Mesothelial cell of epicardium (in vitro differentiated cells): Measurements from ENCODE around the gene OR13C8. TPM values are rescaled to one million over a fixed set of nuclear protein-coding genes. Genes with fewer than 3 reads are reported as not detected.
"Not testable (repeated sequence)": the region's sequence is repeated elsewhere in the genome, so short reads cannot be mapped to it uniquely, and the experiment has no call there.

Experiments
- DNase-seq, 2 experiments: peaks; one replicate each; pipeline ENCODE4 v3.0.0; 2021; ENCODE audit warnings: low spot score in 2 of 2; ENCODE audit not compliant: unreplicated experiment in 2 of 2
- H3K27ac Mint-ChIP-seq: 2 replicates; pipeline ENCODE4 v1.8.0; 2021; ENCODE audit warnings: mixed read lengths
- H3K27me3 Mint-ChIP-seq: 2 replicates; pipeline ENCODE4 v1.8.0; 2021; ENCODE audit warnings: low read depth, mixed read lengths
- H3K36me3 Mint-ChIP-seq: 2 replicates; pipeline ENCODE4 v1.8.0; 2021; ENCODE audit warnings: mixed read lengths
- H3K4me1 Mint-ChIP-seq: 2 replicates; pipeline ENCODE4 v1.8.0; 2021; ENCODE audit warnings: mixed read lengths
- H3K4me3 Mint-ChIP-seq: 2 replicates; pipeline ENCODE4 v1.8.0; 2021; ENCODE audit warnings: mild to moderate bottlenecking, moderate library complexity, mixed read lengths
- H3K9me3 Mint-ChIP-seq: 2 replicates; pipeline ENCODE4 v1.8.0; 2021; ENCODE audit warnings: mixed read lengths
- total RNA-seq: library from RNA; stranded (reverse); gene quantifications from 3 replicates; pipeline ENCODE4 v1.2.1, GENCODE V29; 2021
- TF ChIP-seq, protein P1 (sequence below): fragments of 200-600 bp; sonication (generic); IDR thresholded peaks from one replicate; pipeline ENCODE4 v1.5.0; 2021; ENCODE audit warnings: antibody characterized with exemption; ENCODE audit not compliant: unreplicated experiment

OR13C8 gene, protein sequence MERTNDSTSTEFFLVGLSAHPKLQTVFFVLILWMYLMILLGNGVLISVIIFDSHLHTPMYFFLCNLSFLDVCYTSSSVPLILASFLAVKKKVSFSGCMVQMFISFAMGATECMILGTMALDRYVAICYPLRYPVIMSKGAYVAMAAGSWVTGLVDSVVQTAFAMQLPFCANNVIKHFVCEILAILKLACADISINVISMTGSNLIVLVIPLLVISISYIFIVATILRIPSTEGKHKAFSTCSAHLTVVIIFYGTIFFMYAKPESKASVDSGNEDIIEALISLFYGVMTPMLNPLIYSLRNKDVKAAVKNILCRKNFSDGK
- not detected in 3 replicates for total RNA-seq

GRCh38 chr9:104568868-104569267 lies at the start of gene OR13C8:
Gene OR13C8 (plus strand): TSS chr9:104569168. CDS start chr9:104569168, 0 bp downstream.
- no peaks in the 10 kb centered on the region for H3K27me3 Mint-ChIP-seq
- no peaks in the 10 kb centered on the region for H3K4me1 Mint-ChIP-seq
- no peak within 1 kb of the TSS for H3K27ac Mint-ChIP-seq
- H3K36me3 Mint-ChIP-seq = no peaks in the 10 kb centered on the region
- peaks cover 28% of the 10 kb centered on the region for H3K9me3 Mint-ChIP-seq
- no peak for DNase-seq
- H3K4me3 Mint-ChIP-seq = no peak within 1 kb of the TSS
- TF ChIP-seq, protein P1, sequence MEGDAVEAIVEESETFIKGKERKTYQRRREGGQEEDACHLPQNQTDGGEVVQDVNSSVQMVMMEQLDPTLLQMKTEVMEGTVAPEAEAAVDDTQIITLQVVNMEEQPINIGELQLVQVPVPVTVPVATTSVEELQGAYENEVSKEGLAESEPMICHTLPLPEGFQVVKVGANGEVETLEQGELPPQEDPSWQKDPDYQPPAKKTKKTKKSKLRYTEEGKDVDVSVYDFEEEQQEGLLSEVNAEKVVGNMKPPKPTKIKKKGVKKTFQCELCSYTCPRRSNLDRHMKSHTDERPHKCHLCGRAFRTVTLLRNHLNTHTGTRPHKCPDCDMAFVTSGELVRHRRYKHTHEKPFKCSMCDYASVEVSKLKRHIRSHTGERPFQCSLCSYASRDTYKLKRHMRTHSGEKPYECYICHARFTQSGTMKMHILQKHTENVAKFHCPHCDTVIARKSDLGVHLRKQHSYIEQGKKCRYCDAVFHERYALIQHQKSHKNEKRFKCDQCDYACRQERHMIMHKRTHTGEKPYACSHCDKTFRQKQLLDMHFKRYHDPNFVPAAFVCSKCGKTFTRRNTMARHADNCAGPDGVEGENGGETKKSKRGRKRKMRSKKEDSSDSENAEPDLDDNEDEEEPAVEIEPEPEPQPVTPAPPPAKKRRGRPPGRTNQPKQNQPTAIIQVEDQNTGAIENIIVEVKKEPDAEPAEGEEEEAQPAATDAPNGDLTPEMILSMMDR = no peak

GRCh38 chr9:104520241-104520640 lies 48.7 kb upstream of the OR13C8 start:
- H3K27ac Mint-ChIP-seq, H3K4me3 Mint-ChIP-seq, H3K4me1 Mint-ChIP-seq, DNase-seq, H3K36me3 Mint-ChIP-seq, H3K27me3 Mint-ChIP-seq, H3K9me3 Mint-ChIP-seq: not testable (repeated sequence)

GRCh38 chr9:104527109-104527508 lies 41.9 kb upstream of the OR13C8 start, which contains the start of gene OR13C4:
Gene OR13C4 (minus strand): TSS chr9:104527209. CDS start chr9:104527209, 0 bp downstream.
- no peak for DNase-seq
- Mint-ChIP-seq H3K4me3 (no peak within 1 kb of the TSS), H3K4me1 (no peaks in the 10 kb centered on the region), H3K9me3 (peaks cover 7% of the 10 kb centered on the region), H3K27ac (no peak within 1 kb of the TSS), H3K27me3 (no peaks in the 10 kb centered on the region), H3K36me3 (no peaks in the 10 kb centered on the region)
- TF ChIP-seq, protein P1 = no peak

DNA sequence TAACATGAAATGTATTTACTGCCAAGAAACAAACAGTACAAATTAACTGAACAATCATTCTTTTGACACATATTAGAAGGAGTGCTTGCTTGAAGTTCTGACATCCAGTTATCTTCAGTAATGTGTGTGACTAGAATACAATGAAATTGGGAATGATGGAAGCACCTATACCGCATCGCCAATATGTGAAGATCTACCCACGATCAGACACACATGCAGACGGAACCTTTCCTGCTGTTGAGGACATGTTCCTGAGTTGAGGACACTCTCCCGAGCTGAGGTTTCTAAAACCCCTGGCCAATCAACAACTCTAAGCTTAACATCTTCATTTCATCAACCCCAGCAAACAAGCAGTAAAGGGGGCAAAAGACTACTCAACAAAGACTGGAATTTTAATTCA lies 32.2 kb upstream of the OR13C8 start, which contains the start of gene OR13C3:
TSS of gene OR13C3 (minus strand) at position 101 of the 400 bp plus-strand sequence. CDS start 133 bp downstream, outside the sequence.
- Mint-ChIP-seq H3K9me3 (no peaks in the 10 kb centered on the region), H3K4me3 (no peak within 1 kb of the TSS), H3K4me1 (no peaks in the 10 kb centered on the region), H3K36me3 (no peaks in the 10 kb centered on the region), H3K27me3 (peaks cover 12% of the 10 kb centered on the region), H3K27ac (no peak within 1 kb of the TSS)
- no peak for DNase-seq
- TF ChIP-seq, protein P1 = no peak

DNA sequence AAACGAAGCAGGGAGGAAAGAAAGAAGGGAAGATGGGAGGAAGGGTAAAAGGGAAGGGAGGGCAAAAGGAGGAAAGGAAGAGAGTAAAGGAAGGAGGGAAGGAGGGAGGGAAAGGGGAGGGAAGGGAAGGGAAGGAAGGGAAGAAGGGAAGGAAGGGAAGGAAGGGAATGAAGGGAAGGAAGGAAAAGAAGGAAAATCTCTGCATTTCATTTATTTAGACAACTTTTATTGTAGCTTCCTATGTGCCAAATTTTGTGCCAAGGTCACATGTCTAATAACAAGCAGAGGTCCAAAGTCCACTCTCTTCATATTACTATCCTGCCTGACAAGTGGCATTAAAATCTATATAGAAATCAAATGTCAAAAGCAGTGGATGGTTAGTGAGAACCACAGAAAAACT lies 29.7 kb upstream of the OR13C8 start:
- H3K4me1 Mint-ChIP-seq = no peaks in the 10 kb centered on the region
- no peak overlapping the region for H3K27ac Mint-ChIP-seq
- peaks cover 12% of the 10 kb centered on the region for H3K27me3 Mint-ChIP-seq
- no peaks in the 10 kb centered on the region for H3K36me3 Mint-ChIP-seq
- no peaks in the 10 kb centered on the region for H3K9me3 Mint-ChIP-seq
- DNase-seq = no peak
- TF ChIP-seq, protein P1 = no peak
- H3K4me3 Mint-ChIP-seq = no peak overlapping the region

DNA sequence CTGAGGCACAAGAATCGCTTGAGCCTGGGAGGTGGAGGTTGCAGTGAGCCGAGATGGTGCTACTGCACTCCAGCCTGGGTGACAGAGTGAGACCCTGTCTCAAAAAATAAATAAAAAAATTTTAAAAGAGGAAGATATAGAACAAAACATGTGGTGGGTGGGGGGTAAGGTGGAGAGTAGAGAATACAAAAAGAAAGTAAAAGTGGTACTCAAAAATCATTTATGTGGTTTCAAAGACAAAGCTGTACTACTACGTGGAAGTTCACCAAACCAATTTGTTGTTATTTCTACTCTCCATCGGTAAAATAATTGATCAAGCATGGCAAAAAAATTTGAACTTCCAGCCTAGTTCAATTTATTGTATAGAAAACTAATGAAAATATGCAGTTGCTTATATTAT lies 24.3 kb upstream of the OR13C8 start:
- H3K27ac Mint-ChIP-seq = no peak overlapping the region
- no peaks in the 10 kb centered on the region for H3K4me1 Mint-ChIP-seq
- H3K9me3 Mint-ChIP-seq = no peaks in the 10 kb centered on the region
- no peak overlapping the region for H3K4me3 Mint-ChIP-seq
- no peaks in the 10 kb centered on the region for H3K36me3 Mint-ChIP-seq
- TF ChIP-seq, protein P1 = no peak
- DNase-seq = no peak
- peaks cover 4% of the 10 kb centered on the region for H3K27me3 Mint-ChIP-seq
